VCaP (cell line): ENCODE data around the gene C1orf56.

Experiments
- H3K27ac ChIP-seq: fragments of 450-650 bp; 2 replicates; pipeline ENCODE4 v1.5.1; 2017
- TF ChIP-seq, protein P1 (sequence below): fragments of 450-650 bp; conservative IDR thresholded peaks from 2 replicates; pipeline ENCODE4 v1.5.1; 2017; ENCODE audit warnings: mild to moderate bottlenecking, moderate library complexity

C1orf56 gene

DNA sequence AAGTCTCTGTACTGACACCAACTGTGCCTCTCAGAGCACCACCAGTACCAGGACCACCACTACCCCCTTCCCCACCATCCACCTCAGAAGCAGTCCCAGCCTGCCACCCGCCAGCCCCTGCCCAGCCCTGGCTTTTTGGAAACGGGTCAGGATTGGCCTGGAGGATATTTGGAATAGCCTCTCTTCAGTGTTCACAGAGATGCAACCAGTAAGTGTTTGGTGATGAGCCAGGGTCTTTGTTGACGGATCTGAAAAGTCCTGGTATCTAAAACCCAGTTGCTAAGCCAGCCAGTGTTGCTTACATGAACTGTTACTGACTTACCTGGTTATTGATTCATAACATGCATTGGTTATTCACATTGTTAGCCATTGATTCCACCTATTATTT is 1.1 kb downstream of the C1orf56 start:
- TF ChIP-seq, protein P1, sequence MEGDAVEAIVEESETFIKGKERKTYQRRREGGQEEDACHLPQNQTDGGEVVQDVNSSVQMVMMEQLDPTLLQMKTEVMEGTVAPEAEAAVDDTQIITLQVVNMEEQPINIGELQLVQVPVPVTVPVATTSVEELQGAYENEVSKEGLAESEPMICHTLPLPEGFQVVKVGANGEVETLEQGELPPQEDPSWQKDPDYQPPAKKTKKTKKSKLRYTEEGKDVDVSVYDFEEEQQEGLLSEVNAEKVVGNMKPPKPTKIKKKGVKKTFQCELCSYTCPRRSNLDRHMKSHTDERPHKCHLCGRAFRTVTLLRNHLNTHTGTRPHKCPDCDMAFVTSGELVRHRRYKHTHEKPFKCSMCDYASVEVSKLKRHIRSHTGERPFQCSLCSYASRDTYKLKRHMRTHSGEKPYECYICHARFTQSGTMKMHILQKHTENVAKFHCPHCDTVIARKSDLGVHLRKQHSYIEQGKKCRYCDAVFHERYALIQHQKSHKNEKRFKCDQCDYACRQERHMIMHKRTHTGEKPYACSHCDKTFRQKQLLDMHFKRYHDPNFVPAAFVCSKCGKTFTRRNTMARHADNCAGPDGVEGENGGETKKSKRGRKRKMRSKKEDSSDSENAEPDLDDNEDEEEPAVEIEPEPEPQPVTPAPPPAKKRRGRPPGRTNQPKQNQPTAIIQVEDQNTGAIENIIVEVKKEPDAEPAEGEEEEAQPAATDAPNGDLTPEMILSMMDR: peak; percentile 33
- H3K27ac ChIP-seq: peak overlapping the region; percentile 98

DNA sequence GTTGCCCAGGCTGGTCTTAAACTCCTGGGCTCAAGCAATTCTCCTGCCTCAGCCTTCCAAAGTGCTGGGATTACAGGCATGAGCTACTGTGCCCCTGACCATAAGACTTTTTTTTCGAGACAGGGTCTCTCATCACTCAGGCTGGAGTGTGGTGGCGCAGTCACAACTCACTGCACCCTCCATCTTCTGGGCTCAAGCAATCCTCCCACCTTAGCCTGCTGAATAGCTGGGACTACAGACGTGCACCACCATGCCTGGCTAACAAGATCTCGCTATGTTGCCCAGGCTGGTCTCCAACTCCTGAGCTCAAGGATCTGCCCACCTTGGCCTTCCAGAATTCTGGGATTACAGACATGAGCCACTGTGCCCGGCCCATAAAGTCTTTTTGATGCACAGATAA is 1.9 kb downstream of the C1orf56 start:
- peak overlapping the region; percentile 98 for H3K27ac ChIP-seq
- TF ChIP-seq, protein P1: no peak

DNA sequence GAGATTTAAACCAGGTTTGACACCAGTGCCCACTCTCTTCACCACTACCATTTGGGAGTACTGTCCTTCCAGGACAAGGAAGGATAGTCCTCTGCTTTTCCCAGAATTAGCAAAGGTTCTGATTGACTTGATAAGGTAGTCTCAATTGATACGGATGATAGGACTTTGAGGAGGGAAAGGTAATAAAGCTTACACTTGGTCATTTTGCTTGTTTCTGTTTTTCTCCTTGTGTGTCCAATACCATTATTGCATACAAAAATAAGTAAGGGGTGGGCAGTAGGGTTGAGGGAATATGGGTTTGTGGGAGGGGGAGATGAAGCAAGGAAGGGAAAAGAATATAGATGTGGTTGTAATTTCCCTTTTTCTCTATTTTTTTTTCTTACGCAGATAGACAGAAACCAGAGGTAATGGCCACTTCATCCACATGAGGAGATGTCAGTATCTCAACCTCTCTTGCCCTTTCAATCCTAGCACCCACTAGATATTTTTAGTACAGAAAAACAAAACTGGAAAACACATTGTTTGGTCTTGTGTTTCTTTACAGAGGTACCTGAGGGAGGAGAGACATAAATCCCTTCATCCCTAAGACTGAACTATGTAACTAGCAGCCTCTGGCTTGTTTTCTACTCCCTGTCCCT is 2.6 kb downstream of the C1orf56 start:
- H3K27ac ChIP-seq: peak overlapping the region; percentile 98; the same call in 1 of the 2 replicates
- TF ChIP-seq, protein P1: no peak

DNA sequence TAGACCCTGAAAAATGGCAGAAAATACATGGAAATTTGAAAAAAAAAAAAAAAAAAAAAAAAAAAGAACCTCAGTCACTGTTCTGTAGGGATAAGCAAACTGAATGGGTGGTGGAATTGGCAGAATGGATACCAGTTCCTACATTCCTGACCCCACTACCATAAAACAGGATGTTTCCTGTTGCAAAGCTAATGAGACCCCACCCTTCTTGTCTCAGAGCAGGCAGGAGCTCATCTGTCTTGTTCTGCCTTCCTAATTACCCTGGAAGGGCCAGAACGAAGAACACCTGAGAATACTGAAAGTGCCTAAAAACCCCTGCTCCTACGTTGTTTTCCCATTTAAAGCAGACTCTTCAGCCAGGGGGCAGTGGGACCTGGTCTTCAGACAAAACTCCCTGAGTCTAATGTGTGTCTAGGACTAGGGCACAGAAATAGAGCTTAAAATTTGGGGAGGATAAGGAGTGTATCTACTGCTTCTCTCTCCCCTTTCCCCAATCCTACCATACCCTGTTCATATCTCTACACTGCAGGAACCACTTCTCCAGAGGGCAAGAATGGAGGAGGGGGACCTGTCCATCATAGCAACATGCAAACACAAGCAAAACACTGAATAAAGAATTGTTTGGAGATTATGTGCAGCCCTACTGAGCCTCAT is 3.9 kb downstream of the C1orf56 start:
- TF ChIP-seq, protein P1: no peak
- H3K27ac ChIP-seq: no peak overlapping the region; the same call in 1 of the 2 replicates

DNA sequence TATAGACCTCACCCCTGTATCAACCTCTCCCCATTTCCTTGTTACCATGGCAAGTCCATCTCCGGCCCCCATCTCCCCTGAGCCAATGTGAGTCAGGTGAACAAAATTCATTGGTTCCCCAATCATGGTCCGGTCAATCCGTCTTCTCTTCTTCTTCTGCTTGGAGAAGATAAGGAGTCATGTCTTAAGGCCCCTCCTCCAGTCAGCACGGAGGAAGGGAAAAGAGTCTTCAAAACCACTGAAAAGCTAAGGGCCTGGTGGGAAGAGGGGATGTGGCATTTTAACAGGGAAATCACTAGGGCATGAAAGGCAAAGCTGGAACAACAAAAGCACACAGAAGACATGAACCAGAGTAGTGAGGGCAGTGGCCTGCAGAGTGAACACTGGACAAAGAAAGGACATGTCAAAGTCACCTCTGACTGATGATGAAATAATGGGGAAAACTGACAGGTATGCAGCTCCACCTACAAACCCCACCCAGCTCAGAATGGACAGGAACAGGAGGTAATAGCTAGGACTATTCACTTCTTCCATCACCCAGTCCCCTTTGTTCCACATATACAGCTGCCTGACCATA is 7.5 kb downstream of the C1orf56 start:
- H3K27ac ChIP-seq: peak overlapping the region; percentile 99
- TF ChIP-seq, protein P1: no peak

DNA sequence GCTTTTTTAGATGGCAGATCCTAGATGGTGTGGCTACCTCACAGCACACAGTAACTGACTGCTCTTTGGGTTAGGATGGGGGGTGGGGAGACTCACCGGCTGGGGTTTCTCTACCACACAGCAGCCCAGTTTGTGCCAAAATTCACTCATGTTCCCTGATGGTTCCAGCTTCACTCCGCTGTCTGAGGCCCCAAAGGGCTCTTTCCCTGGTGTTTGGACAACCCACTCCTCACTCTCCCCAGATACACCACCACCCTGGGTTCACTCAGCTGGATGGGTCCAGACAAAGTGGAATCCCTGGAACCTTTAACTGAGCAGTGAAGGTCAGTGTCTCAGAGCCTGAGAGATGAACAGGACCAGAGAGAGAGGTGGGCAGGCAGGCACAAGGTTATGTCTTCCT is 8.0 kb downstream of the C1orf56 start:
- TF ChIP-seq, protein P1: no peak
- peak overlapping the region; percentile 99 for H3K27ac ChIP-seq

DNA sequence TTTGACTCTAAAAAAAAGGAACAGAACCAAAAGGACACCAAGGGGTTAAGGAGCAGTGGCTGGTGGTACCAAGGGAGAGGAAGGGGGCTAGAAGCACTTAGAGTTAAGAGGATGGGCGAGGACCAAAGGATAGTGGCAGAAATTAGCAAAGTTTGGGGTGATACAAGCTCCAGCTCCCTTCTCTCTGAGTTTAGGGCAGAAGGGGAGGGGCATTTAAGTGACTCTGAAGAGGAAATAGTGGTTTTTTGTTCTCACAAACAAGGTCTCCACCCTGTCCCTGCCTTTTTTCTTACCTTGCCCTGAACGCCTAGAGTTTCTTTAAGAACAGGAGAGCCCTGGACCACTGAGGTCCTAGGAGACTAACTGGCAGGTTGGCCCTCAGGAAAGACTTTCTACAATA is 8.6 kb downstream of the C1orf56 start:
- peak overlapping the region; percentile 99 for H3K27ac ChIP-seq
- TF ChIP-seq, protein P1: no peak
